WTC11 (cell line): ENCODE data around the gene AFF3. TPM values are rescaled to one million over a fixed set of nuclear protein-coding genes. Genes with fewer than 3 reads are reported as not detected.

Experiments used
- ATAC-seq: fragments of 200-7000 bp; cut with Tn5 transposase; 2 replicates; pipeline ENCODE4 v1.10.0; 2021; ENCODE audit warnings: mild to moderate bottlenecking, moderate library complexity
- CTCF ChIA-PET: fragments of 300-600 bp; sonication (Branson Sonifier 250); formaldehyde crosslinking; loops from one replicate; lab custom pipeline; 2021; ENCODE audit warnings: antibody characterized with exemption; lab: Charles Lee
- POLR2A ChIA-PET: fragments of 350-600 bp; sonication (Branson Sonifier 250); formaldehyde crosslinking; loops from one replicate; lab custom pipeline; 2021; ENCODE audit warnings: antibody characterized with exemption; lab: Charles Lee
- DNase-seq: peaks from one replicate; pipeline ENCODE4 v3.0.0; 2021; ENCODE audit warnings: low spot score
- H3K27ac Mint-ChIP-seq: 2 replicates; pipeline ENCODE4 v1.8.0; 2021; ENCODE audit warnings: mixed read lengths
- H3K27me3 Mint-ChIP-seq: 2 replicates; pipeline ENCODE4 v1.8.0; 2021; ENCODE audit warnings: low read depth, mild to moderate bottlenecking, moderate library complexity, mixed read lengths
- H3K36me3 Mint-ChIP-seq: 2 replicates; pipeline ENCODE4 v1.8.0; 2021; ENCODE audit warnings: mixed read lengths
- H3K4me1 Mint-ChIP-seq: 2 replicates; pipeline ENCODE4 v1.8.0; 2022; ENCODE audit warnings: mixed read lengths
- H3K4me3 Mint-ChIP-seq: 2 replicates; pipeline ENCODE4 v1.8.0; 2021; ENCODE audit warnings: mild to moderate bottlenecking, moderate library complexity, mixed read lengths
- H3K9me3 Mint-ChIP-seq: 2 replicates; pipeline ENCODE4 v1.8.0; 2021; ENCODE audit warnings: mixed read lengths
- ATF2 ChIP-seq: sonication (generic); formaldehyde crosslinking; IDR thresholded peaks from 2 replicates; pipeline ENCODE4 v1.8.1; 2022; ENCODE audit warnings: low read depth, missing genetic modification reagents, borderline replicate concordance
- ATF3 ChIP-seq: sonication (generic); formaldehyde crosslinking; conservative IDR thresholded peaks from 2 replicates; pipeline ENCODE4 v1.8.1; 2022; ENCODE audit warnings: mild to moderate bottlenecking, missing genetic modification reagents
- E2F1 ChIP-seq: sonication (generic); formaldehyde crosslinking; IDR thresholded peaks from 2 replicates; pipeline ENCODE4 v1.8.0; 2022; ENCODE audit warnings: mild to moderate bottlenecking, missing genetic modification reagents
- ERG ChIP-seq: fragments of 250-450 bp; sonication (Bioruptor Pico); IDR thresholded peaks from 2 replicates; pipeline ENCODE4 v1.8.0; 2021; ENCODE audit warnings: mild to moderate bottlenecking
- ETV6 ChIP-seq: sonication (generic); formaldehyde crosslinking; IDR thresholded peaks from 2 replicates; pipeline ENCODE4 v1.8.1; 2022; ENCODE audit warnings: mild to moderate bottlenecking, missing genetic modification reagents
- GABPB1 ChIP-seq: sonication (generic); formaldehyde crosslinking; IDR thresholded peaks from 2 replicates; pipeline ENCODE4 v1.8.1; 2023; ENCODE audit warnings: mild to moderate bottlenecking, missing genetic modification reagents
- JAZF1 ChIP-seq: fragments of 250-450 bp; sonication (Bioruptor Pico); IDR thresholded peaks from 2 replicates; pipeline ENCODE4 v1.9.0; 2021; ENCODE audit warnings: moderate library complexity, mild to moderate bottlenecking, inconsistent platforms
- NFYB ChIP-seq: sonication (generic); formaldehyde crosslinking; conservative IDR thresholded peaks from 2 replicates; pipeline ENCODE4 v1.8.0; 2022; ENCODE audit warnings: low read depth, missing genetic modification reagents
- NR2C2 ChIP-seq: sonication (generic); formaldehyde crosslinking; IDR thresholded peaks from 2 replicates; pipeline ENCODE4 v1.8.0; 2022; ENCODE audit warnings: mild to moderate bottlenecking, missing genetic modification reagents
- SMAD3 ChIP-seq: sonication (generic); formaldehyde crosslinking; IDR thresholded peaks from 2 replicates; pipeline ENCODE4 v1.8.0; 2022; ENCODE audit warnings: missing genetic modification reagents, mild to moderate bottlenecking, borderline replicate concordance
- SMAD4 ChIP-seq: sonication (generic); formaldehyde crosslinking; IDR thresholded peaks from 2 replicates; pipeline ENCODE4 v1.8.0; 2022; ENCODE audit warnings: mild to moderate bottlenecking, missing genetic modification reagents
- TEAD4 ChIP-seq: sonication (generic); formaldehyde crosslinking; IDR thresholded peaks from 2 replicates; pipeline ENCODE4 v1.8.0; 2022; ENCODE audit warnings: mild to moderate bottlenecking, missing genetic modification reagents
- USF1 ChIP-seq: sonication (generic); formaldehyde crosslinking; IDR thresholded peaks from 2 replicates; pipeline ENCODE4 v1.8.0; 2022; ENCODE audit warnings: mild to moderate bottlenecking, missing genetic modification reagents
- ZBTB21 ChIP-seq: sonication (generic); formaldehyde crosslinking; IDR thresholded peaks from 2 replicates; pipeline ENCODE4 v1.8.1; 2023; ENCODE audit warnings: mild to moderate bottlenecking, missing genetic modification reagents, borderline replicate concordance
- ZNF232 ChIP-seq: sonication (generic); formaldehyde crosslinking; IDR thresholded peaks from 2 replicates; pipeline ENCODE4 v1.8.0; 2022; ENCODE audit warnings: mild to moderate bottlenecking, missing genetic modification reagents
- ZNF263 ChIP-seq: sonication (generic); formaldehyde crosslinking; IDR thresholded peaks from 2 replicates; pipeline ENCODE4 v1.8.1; 2022; ENCODE audit warnings: low read depth, mild to moderate bottlenecking, moderate library complexity, missing genetic modification reagents
- ZNF317 ChIP-seq: sonication (generic); formaldehyde crosslinking; IDR thresholded peaks from 2 replicates; pipeline ENCODE4 v1.8.1; 2023; ENCODE audit warnings: low read depth, mild to moderate bottlenecking, moderate library complexity, missing genetic modification reagents, borderline replicate concordance
- ZNF416 ChIP-seq: fragments of 250-450 bp; sonication (Bioruptor Pico); IDR thresholded peaks from 2 replicates; pipeline ENCODE4 v1.9.0; 2021; ENCODE audit warnings: mild to moderate bottlenecking, inconsistent platforms
- ZNF512 ChIP-seq: sonication (generic); formaldehyde crosslinking; IDR thresholded peaks from 2 replicates; pipeline ENCODE4 v1.8.1; 2022; ENCODE audit warnings: missing genetic modification reagents, borderline replicate concordance
- total RNA-seq: library from RNA; stranded (reverse); gene quantifications from 3 replicates; pipeline ENCODE4 v1.2.3, GENCODE V29; 2021
- TF ChIP-seq, protein P1 (sequence below): sonication (generic); formaldehyde crosslinking; IDR thresholded peaks from 2 replicates; pipeline ENCODE4 v1.8.0; 2023; ENCODE audit warnings: mild to moderate bottlenecking, missing genetic modification reagents
- TF ChIP-seq, protein P2 (sequence below): sonication (generic); formaldehyde crosslinking; IDR thresholded peaks from 2 replicates; pipeline ENCODE4 v1.8.1; 2023; ENCODE audit warnings: mild to moderate bottlenecking, missing genetic modification reagents, borderline replicate concordance

The AFF3 gene
- total RNA-seq, 1 experiment from 2014 or later, result 1.2 TPM

DNA sequence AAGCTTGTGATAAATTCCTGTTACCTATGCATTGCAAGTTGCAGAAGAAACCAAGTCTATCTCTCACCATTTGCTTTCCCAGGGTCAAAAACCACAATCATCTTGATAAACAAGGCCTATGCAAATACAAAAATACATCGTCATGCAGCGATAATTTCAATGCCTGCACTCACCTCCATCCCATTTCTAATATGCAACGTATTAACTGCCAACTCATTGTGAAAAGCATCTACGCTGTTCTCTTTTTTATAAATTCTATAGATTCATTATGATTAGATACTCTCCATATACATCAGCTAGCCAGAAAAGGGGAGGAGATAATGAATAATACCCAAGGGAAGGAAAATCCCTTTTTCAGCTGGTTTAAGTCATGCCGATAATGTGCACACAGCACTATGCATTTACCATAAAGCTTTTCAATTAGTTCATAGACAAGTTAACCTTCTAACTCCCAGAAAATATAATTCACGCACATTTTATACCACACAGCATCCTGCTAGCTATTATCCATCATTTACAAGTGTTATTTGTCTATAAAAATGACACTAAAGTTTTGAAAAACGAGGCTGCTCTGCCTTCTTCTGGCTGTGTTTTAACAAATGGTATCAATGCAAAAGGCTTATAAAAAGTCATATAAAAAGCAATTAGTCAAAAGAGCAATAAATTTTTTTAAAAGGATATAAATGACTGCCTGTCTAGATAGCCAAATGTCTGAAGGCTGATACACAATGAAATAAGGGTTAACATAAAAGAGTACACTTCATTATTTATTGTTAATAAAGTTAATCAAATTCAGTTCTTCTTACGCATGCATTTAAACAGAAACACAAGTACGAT is 77.6 kb downstream of the AFF3 start:
- peaks cover 14% of the 10 kb centered on the region for H3K9me3 Mint-ChIP-seq
- no peak overlapping the region for H3K27ac Mint-ChIP-seq
- H3K36me3 Mint-ChIP-seq, result peaks cover 11% of the 10 kb centered on the region
- H3K27me3 Mint-ChIP-seq, result no peaks in the 10 kb centered on the region
- TF ChIP-seq ZNF416 (CRISPR knock-in tag), result no peak
- TF ChIP-seq ATF2 (CRISPR knock-in tag), result no peak
- TF ChIP-seq JAZF1 (CRISPR knock-in tag), result no peak
- no peak for TF ChIP-seq TEAD4
- TF ChIP-seq USF1 (CRISPR knock-in tag), result no peak
- TF ChIP-seq ZNF232 (CRISPR knock-in tag), result no peak
- TF ChIP-seq, protein P1, sequence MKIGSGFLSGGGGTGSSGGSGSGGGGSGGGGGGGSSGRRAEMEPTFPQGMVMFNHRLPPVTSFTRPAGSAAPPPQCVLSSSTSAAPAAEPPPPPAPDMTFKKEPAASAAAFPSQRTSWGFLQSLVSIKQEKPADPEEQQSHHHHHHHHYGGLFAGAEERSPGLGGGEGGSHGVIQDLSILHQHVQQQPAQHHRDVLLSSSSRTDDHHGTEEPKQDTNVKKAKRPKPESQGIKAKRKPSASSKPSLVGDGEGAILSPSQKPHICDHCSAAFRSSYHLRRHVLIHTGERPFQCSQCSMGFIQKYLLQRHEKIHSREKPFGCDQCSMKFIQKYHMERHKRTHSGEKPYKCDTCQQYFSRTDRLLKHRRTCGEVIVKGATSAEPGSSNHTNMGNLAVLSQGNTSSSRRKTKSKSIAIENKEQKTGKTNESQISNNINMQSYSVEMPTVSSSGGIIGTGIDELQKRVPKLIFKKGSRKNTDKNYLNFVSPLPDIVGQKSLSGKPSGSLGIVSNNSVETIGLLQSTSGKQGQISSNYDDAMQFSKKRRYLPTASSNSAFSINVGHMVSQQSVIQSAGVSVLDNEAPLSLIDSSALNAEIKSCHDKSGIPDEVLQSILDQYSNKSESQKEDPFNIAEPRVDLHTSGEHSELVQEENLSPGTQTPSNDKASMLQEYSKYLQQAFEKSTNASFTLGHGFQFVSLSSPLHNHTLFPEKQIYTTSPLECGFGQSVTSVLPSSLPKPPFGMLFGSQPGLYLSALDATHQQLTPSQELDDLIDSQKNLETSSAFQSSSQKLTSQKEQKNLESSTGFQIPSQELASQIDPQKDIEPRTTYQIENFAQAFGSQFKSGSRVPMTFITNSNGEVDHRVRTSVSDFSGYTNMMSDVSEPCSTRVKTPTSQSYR, result no peak
- TF ChIP-seq ERG (CRISPR knock-in tag), result no peak
- no peak for TF ChIP-seq ATF3 (CRISPR knock-in tag)
- TF ChIP-seq GABPB1 (CRISPR knock-in tag), result no peak
- no peak for TF ChIP-seq E2F1 (CRISPR knock-in tag)
- TF ChIP-seq ZBTB21, result no peak
- no peak for TF ChIP-seq ETV6 (CRISPR knock-in tag)
- TF ChIP-seq ZNF263 (CRISPR knock-in tag), result no peak
- no peak overlapping the region for H3K4me3 Mint-ChIP-seq
- ATAC-seq, result no peak
- ChIA-PET CTCF (no interaction called here), POLR2A (no interaction called here)
- H3K4me1 Mint-ChIP-seq, result no peaks in the 10 kb centered on the region
- DNase-seq, result no peak

DNA sequence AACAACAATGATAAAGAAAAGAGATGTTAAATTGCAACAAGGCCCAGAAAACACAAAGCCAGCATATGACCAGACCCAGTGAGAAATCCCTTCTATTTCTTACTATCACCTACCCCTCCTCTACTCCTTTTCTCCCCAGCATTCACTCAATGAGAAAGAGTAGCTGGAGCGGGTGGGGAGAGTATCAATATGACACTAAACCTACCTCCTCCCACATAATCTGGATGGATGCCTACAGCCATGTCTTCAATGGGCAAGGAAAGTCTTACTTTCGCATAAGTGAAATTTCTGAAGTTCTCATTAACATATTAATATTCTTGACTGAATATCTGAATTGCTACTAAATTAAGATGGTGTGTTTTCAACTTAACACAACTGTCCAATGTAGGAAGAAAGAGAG is 78.2 kb downstream of the AFF3 start:
- Mint-ChIP-seq H3K9me3 (peaks cover 14% of the 10 kb centered on the region), H3K27me3 (no peaks in the 10 kb centered on the region), H3K4me3 (no peak overlapping the region), H3K36me3 (peaks cover 11% of the 10 kb centered on the region), H3K4me1 (no peaks in the 10 kb centered on the region), H3K27ac (no peak overlapping the region)
- no peak for ATAC-seq
- POLR2A ChIA-PET, result no interaction called here
- no peak for DNase-seq
- CTCF ChIA-PET, result no interaction called here
- TF ChIP-seq SMAD3 (CRISPR knock-in tag), result no peak
- no peak for TF ChIP-seq SMAD4 (CRISPR knock-in tag)
- TF ChIP-seq NR2C2, result no peak
- no peak for TF ChIP-seq ZNF317
- TF ChIP-seq ZNF232 (CRISPR knock-in tag), result no peak
- TF ChIP-seq, protein P2, sequence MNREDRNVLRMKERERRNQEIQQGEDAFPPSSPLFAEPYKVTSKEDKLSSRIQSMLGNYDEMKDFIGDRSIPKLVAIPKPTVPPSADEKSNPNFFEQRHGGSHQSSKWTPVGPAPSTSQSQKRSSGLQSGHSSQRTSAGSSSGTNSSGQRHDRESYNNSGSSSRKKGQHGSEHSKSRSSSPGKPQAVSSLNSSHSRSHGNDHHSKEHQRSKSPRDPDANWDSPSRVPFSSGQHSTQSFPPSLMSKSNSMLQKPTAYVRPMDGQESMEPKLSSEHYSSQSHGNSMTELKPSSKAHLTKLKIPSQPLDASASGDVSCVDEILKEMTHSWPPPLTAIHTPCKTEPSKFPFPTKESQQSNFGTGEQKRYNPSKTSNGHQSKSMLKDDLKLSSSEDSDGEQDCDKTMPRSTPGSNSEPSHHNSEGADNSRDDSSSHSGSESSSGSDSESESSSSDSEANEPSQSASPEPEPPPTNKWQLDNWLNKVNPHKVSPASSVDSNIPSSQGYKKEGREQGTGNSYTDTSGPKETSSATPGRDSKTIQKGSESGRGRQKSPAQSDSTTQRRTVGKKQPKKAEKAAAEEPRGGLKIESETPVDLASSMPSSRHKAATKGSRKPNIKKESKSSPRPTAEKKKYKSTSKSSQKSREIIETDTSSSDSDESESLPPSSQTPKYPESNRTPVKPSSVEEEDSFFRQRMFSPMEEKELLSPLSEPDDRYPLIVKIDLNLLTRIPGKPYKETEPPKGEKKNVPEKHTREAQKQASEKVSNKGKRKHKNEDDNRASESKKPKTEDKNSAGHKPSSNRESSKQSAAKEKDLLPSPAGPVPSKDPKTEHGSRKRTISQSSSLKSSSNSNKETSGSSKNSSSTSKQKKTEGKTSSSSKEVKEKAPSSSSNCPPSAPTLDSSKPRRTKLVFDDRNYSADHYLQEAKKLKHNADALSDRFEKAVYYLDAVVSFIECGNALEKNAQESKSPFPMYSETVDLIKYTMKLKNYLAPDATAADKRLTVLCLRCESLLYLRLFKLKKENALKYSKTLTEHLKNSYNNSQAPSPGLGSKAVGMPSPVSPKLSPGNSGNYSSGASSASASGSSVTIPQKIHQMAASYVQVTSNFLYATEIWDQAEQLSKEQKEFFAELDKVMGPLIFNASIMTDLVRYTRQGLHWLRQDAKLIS (CRISPR knock-in tag), result no peak
- TF ChIP-seq ZNF512 (CRISPR knock-in tag), result no peak
- TF ChIP-seq NFYB (CRISPR knock-in tag), result no peak
- no peak for TF ChIP-seq ZNF416 (CRISPR knock-in tag)
